GM12878 (cell line): ENCODE measurements around the gene TLL1.

Experiments
- RAD21 ChIP-seq: IDR thresholded peaks from 2 replicates; pipeline ENCODE4 v1.6.1; 2011; ENCODE audit warnings: mild to moderate bottlenecking, low read depth, low read length, moderate library complexity; ENCODE audit not compliant: insufficient read depth
- TF ChIP-seq, protein P1 (sequence below), 3 experiments: IDR thresholded peaks in 2 of 3; conservative IDR thresholded peaks in 1 of 3; 2 replicates each; pipeline ENCODE4 v1.5.1; 2011; ENCODE audit warnings: low read depth in 3 of 3, low read length in 3 of 3, mild to moderate bottlenecking in 3 of 3, control low read depth in 2 of 3, moderate library complexity in 2 of 3, inconsistent platforms in 1 of 3, mixed read lengths in 1 of 3; ENCODE audit not compliant: control insufficient read depth in 2 of 3, insufficient read depth in 1 of 3; ENCODE audit errors: extremely low read depth in 1 of 3

DNA sequence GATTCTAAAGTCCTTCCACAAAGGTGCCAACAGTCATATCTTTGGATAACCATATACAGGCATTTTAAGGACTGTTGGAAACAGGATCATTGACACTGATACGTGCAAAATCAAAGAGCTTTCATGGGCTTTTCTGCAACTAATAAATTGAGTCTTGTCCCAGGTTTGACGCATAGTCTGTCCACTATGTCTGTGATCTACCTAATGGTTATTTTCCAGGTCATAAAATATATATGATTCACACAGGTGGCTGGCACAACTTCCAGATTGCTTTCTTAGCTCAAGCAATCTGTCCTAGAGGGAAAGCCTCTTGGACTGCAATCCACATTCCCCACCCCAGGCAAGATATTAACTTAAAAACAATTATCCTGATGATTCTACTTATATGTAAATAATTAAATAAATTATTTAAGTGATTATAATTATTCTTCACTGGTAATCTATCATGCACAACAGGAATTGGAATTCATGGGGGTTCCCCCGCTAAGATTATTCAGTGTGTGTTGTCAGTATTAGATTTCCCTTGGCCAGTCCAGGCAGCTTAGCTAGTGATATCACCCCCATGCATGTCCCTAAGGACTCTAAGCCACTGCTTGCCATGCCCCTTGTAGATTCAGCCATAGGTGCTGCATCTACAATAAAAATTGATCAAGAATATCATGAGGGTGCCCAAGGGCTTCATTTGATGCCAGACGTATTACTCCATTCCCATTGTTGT, 97.8 kb downstream of the TLL1 start:
- no peak for TF ChIP-seq RAD21
- TF ChIP-seq, protein P1, sequence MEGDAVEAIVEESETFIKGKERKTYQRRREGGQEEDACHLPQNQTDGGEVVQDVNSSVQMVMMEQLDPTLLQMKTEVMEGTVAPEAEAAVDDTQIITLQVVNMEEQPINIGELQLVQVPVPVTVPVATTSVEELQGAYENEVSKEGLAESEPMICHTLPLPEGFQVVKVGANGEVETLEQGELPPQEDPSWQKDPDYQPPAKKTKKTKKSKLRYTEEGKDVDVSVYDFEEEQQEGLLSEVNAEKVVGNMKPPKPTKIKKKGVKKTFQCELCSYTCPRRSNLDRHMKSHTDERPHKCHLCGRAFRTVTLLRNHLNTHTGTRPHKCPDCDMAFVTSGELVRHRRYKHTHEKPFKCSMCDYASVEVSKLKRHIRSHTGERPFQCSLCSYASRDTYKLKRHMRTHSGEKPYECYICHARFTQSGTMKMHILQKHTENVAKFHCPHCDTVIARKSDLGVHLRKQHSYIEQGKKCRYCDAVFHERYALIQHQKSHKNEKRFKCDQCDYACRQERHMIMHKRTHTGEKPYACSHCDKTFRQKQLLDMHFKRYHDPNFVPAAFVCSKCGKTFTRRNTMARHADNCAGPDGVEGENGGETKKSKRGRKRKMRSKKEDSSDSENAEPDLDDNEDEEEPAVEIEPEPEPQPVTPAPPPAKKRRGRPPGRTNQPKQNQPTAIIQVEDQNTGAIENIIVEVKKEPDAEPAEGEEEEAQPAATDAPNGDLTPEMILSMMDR (IDR thresholded peaks at IDR 0.05 in 2 of 3, conservative IDR thresholded peaks at IDR 0.05 in 1 of 3; ENCODE audit: control insufficient read depth in 2 of 3, extremely low read depth in 1 of 3, insufficient read depth in 1 of 3, low read depth in 3 of 3, low read length in 3 of 3): no peak
